ENCODE measurements around the gene SULT1E1.

DNA sequence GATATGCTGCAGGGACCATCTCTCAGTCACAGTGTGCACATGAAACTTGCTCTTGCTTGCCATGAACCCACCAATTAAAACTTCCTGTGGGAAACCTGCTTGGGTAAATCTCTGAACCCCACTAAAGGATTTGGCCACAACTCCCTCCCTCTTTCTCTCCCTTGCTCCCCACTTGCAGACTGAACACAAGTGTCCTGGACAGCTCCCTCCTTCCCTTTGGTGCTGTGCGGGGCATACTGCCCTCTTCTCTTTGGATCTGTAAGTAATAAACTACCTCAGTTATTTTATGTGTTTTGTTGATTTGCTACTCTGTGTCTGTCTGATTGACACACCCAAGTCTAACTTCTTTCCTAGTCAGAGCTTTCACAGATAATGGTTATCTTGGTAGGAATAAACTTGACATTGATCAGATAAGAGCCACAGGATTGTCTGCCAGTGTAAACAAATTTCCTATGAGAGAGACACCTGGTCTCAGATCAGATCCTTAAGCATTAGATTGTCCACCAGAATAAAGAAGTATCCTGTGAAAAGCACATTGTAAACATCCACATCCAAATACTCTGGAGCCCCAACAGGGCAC is 41.8 kb downstream of the SULT1E1 start:
- TF ChIP-seq GATA2 (IDR thresholded peaks at IDR 0.05; ENCODE audit: low read depth, low read length) (no peak), GATA3 (IDR thresholded peaks at IDR 0.05; ENCODE audit: low read depth, low read length) (no peak)

Data from SH-SY5Y (cell line).